GM13976 (cell line): ENCODE data around the gene PCDHB1.

Experiments
- DNase-seq: peaks from one replicate; pipeline ENCODE4 v3.0.0; 2012; ENCODE audit warnings: low spot score
- in situ Hi-C: fragments of 300-500 bp; cut with MboI; formaldehyde crosslinking; loops from one replicate; pipeline ENCODE4 v1.12.0; 2022; ENCODE audit warnings: low sequenced_read_pairs, mixed read lengths, inconsistent platforms; ENCODE audit not compliant: unreplicated experiment
- TF ChIP-seq, protein P1 (sequence below): IDR thresholded peaks from 2 replicates; pipeline ENCODE4 v1.5.1; 2012; ENCODE audit warnings: borderline replicate concordance, mild to moderate bottlenecking; ENCODE audit not compliant: insufficient read depth; ENCODE audit errors: extremely low read depth, missing control alignments, control extremely low read depth

The PCDHB1 gene

DNA sequence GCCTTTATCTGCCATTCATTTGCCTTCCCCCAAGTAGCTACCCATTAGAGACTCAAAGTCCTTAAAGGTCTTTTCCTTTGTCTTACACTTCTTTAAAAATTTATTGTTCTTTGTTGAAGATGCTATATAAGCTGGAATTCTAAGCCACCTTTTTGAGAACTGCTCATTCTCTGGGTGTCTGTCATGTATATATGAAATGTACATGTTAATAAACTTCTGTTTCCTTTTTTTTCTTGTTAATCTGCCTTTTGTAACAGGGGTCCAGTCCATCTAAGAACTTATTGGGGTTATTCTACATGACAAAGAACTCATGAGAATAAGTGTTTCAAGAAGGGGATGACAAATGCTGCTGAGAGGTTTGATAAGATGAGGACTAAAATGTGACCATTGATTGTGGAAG lies 43.4 kb upstream of the PCDHB1 start:
- no peak for DNase-seq
- in situ Hi-C loops: no loop called here
- TF ChIP-seq, protein P1, sequence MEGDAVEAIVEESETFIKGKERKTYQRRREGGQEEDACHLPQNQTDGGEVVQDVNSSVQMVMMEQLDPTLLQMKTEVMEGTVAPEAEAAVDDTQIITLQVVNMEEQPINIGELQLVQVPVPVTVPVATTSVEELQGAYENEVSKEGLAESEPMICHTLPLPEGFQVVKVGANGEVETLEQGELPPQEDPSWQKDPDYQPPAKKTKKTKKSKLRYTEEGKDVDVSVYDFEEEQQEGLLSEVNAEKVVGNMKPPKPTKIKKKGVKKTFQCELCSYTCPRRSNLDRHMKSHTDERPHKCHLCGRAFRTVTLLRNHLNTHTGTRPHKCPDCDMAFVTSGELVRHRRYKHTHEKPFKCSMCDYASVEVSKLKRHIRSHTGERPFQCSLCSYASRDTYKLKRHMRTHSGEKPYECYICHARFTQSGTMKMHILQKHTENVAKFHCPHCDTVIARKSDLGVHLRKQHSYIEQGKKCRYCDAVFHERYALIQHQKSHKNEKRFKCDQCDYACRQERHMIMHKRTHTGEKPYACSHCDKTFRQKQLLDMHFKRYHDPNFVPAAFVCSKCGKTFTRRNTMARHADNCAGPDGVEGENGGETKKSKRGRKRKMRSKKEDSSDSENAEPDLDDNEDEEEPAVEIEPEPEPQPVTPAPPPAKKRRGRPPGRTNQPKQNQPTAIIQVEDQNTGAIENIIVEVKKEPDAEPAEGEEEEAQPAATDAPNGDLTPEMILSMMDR: no peak

DNA sequence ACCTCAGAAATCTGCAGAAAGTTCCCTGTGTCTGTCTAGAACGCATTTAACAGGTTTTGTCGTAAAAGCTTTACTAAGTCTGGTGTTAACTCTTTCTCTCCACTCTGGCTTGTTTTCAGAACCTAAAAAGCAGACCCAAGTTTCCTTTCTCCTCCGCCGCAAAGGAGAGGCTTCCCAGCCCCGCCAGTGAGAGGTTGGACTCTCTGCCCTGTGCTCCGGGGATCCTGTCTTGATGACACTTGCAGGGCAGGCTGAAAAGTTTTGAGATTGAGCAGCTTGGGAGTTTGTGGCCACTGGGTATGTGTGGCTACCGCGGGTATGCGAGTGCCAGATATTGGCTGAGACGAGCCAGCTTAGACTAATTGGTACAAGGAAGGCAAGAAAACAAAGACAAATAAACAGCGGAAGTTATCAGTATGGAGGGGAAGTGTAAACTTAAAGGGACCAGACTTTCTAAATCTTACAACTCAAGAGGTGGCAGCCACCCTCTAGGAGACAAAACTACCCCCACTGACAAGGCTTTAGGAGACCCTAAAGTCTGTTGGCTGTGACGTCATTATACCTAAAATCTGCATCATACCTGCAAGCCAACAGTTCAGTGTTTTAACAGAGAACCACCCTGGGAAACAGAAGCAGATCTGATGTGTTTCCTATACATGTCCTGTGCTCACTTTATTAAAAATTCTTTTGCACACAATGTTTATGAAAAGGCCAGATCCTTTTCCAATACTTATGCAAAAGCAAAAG lies 41.0 kb upstream of the PCDHB1 start:
- in situ Hi-C loops: no loop called here
- DNase-seq: no peak
- TF ChIP-seq, protein P1: no peak

DNA sequence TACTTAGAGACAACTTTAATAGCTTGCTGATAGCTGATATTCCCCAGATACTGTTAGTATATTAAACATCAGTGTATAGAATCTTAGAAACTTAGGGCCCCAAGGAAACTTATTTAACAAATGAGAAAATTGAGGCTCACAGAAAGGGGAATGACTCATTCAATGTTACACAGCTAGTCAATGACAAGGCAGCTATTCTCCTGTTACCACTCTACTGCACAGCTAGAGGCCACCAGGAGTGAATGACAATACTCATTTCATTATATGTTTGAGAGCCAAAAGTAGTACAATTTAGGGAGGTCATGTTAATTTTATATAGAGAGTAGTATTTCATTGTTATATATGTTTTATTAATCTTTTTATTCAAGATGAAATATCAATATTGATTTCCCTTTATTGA lies 33.2 kb upstream of the PCDHB1 start:
- in situ Hi-C loops: no loop called here
- TF ChIP-seq, protein P1: no peak
- no peak for DNase-seq

GRCh38 chr5:141022384-141022783 lies 28.8 kb upstream of the PCDHB1 start:
- TF ChIP-seq, protein P1: no peak
- no peak for DNase-seq
- in situ Hi-C loops: no loop called here

GRCh38 chr5:141031006-141031405 lies 20.2 kb upstream of the PCDHB1 start:
- in situ Hi-C loops: no loop called here
- TF ChIP-seq, protein P1: no peak
- no peak for DNase-seq

DNA sequence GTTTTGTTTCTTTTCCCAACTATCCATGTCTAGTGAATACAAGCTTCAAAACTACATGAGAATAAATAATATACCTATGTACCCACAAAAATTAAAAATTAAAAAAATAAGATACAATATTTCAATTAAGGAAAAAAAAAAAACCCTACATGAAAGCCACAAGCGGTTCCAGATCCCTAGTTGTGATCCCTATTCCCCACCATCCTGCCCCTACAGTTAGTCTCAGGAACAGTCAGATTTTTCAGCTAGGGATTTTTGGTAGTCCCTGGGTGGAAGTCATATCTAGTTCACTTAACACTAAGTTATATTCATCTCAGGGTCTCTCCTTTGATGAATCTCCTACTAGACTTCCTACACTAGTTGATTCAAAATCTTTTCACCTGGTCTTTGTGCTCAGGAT lies 18.5 kb upstream of the PCDHB1 start:
- DNase-seq: no peak
- TF ChIP-seq, protein P1: no peak
- in situ Hi-C loops: no loop called here
